Hepatocyte (in vitro differentiated cells): ENCODE data around the gene PTPRN2.

Experiments
- EZH2 ChIP-seq: fragments of 200-600 bp; sonication (generic); IDR thresholded peaks from 2 replicates; pipeline ENCODE4 v1.6.1; 2016; ENCODE audit warnings: antibody characterized with exemption, mild to moderate bottlenecking, borderline replicate concordance
- TF ChIP-seq, protein P1 (sequence below): fragments of 200-600 bp; sonication (generic); IDR thresholded peaks from 2 replicates; pipeline ENCODE4 v1.5.1; 2016; ENCODE audit warnings: antibody characterized with exemption, mild to moderate bottlenecking; ENCODE audit not compliant: poor library complexity

DNA sequence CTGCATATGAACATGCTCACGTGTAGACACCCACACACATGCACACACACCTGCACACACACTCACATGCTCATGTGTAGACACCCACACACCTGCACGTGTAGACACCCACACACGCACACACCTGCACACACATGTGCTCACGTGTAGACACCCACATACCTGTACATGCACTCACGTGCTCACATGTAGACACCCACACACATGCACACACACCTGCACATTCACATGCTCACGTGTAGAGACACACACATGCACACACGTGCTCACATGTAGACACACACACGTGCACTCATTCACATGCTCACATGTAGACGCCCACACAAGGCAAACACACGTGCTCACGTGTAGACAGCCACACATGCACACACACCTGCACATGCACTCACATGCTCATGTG, 275.8 kb downstream of the PTPRN2 start:
- TF ChIP-seq, protein P1, sequence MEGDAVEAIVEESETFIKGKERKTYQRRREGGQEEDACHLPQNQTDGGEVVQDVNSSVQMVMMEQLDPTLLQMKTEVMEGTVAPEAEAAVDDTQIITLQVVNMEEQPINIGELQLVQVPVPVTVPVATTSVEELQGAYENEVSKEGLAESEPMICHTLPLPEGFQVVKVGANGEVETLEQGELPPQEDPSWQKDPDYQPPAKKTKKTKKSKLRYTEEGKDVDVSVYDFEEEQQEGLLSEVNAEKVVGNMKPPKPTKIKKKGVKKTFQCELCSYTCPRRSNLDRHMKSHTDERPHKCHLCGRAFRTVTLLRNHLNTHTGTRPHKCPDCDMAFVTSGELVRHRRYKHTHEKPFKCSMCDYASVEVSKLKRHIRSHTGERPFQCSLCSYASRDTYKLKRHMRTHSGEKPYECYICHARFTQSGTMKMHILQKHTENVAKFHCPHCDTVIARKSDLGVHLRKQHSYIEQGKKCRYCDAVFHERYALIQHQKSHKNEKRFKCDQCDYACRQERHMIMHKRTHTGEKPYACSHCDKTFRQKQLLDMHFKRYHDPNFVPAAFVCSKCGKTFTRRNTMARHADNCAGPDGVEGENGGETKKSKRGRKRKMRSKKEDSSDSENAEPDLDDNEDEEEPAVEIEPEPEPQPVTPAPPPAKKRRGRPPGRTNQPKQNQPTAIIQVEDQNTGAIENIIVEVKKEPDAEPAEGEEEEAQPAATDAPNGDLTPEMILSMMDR = no peak
- TF ChIP-seq EZH2 = no peak
